H1 (cell line): Measurements from ENCODE around the gene ZFP90. TPM values are rescaled to one million over a fixed set of nuclear protein-coding genes. Genes with fewer than 3 reads are reported as not detected.

ENCODE experiments used
- CHD7 ChIP-seq: fragments of 300-600 bp; sonication (generic); IDR thresholded peaks from 2 replicates; pipeline ENCODE4 v1.7.1; 2012; ENCODE audit warnings: low read length, moderate library complexity, mild to moderate bottlenecking, inconsistent platforms; ENCODE audit not compliant: insufficient replicate concordance
- EP300 ChIP-seq, 2 experiments: IDR thresholded peaks; 1 replicate in 1 of 2; 2 replicates in 1 of 2; pipeline ENCODE4 v1.6.1; 2011 to 2012; ENCODE audit warnings: low read depth in 2 of 2, low read length in 2 of 2, mild to moderate bottlenecking in 2 of 2, borderline replicate concordance in 1 of 2, inconsistent platforms in 1 of 2, moderate library complexity in 1 of 2
- JUND ChIP-seq: IDR thresholded peaks from 2 replicates; pipeline ENCODE4 v1.6.1; 2011; ENCODE audit warnings: mild to moderate bottlenecking, improper control_type of control experiment, low read length
- NANOG ChIP-seq: IDR thresholded peaks from 2 replicates; pipeline ENCODE4 v1.6.1; 2011; ENCODE audit warnings: low read length, low read depth, mild to moderate bottlenecking, inconsistent platforms; ENCODE audit not compliant: insufficient read depth, poor library complexity, severe bottlenecking
- POLR2AphosphoS5 ChIP-seq: IDR thresholded peaks from 2 replicates; pipeline ENCODE4 v1.6.1; 2011; ENCODE audit warnings: low read depth, low read length
- SP4 ChIP-seq: IDR thresholded peaks from 2 replicates; pipeline ENCODE4 v1.6.1; 2012; ENCODE audit warnings: low read length, inconsistent platforms
- TAF7 ChIP-seq: optimal IDR thresholded peaks from 2 replicates; pipeline ENCODE3; 2011; ENCODE audit warnings: low read depth, mild to moderate bottlenecking, inconsistent platforms, low read length, moderate library complexity, borderline replicate concordance
- USF2 ChIP-seq: IDR thresholded peaks from 2 replicates; pipeline ENCODE4 v1.6.1; 2011; ENCODE audit warnings: low read length, improper control_type of control experiment
- ZNF274 ChIP-seq: IDR thresholded peaks from 2 replicates; pipeline ENCODE4 v1.7.0; 2012; ENCODE audit warnings: low read length, borderline replicate concordance; ENCODE audit errors: extremely low read depth
- polyA plus RNA-seq, 7 experiments: library from polyadenylated mRNA; depleted of rRNA in 3 of 7; stranded (reverse) in 5 of 7; unstranded in 2 of 7; fragments of >200 nt in 5 of 7; fragments of 200-250 nt in 2 of 7; gene quantifications; 1 replicate in 5 of 7; 2 replicates in 1 of 7; 4 replicates in 1 of 7; pipeline versions ENCODE4 v1.2.1 to v1.2.3, GENCODE V29; 2011 to 2013; ENCODE audit warnings: missing spikeins in 2 of 7, mixed read lengths in 2 of 7
- total RNA-seq: library from RNA; stranded (reverse); fragmentation: NEBNext Ultra II Directional; extraction: Animal tissue kit (Norgen Biotek cat#: 25700); gene quantifications from 2 replicates; pipeline ENCODE4 v1.2.1, GENCODE V29; 2021

The ZFP90 gene
- total and polyA plus RNA-seq, 2 of the 8 experiments (the other 6 are each of a cell fraction or from before 2014, with no cell fraction given) = 10.3 to 19.1 TPM

- no peak for TF ChIP-seq CHD7
- no peak for TF ChIP-seq POLR2AphosphoS5
- no peak for TF ChIP-seq JUND
- TF ChIP-seq SP4 = no peak
- TF ChIP-seq USF2 = no peak
- TF ChIP-seq EP300 (IDR thresholded peaks at IDR 0.05; ENCODE audit: borderline replicate concordance in 1 of 2, low read depth in 2 of 2, low read length in 2 of 2) = no peak
- no peak for TF ChIP-seq ZNF274
- TF ChIP-seq TAF7 = no peak
- no peak for TF ChIP-seq NANOG
These were observed 30.4 kb upstream of the ZFP90 start (continued) for GRCh38 chr16:68508641-68509240.
